Activated CD8-positive, alpha-beta memory T cell treated with anti-CD3 and anti-CD28 coated beads, Interleukin-2, amount 10 ng/mL, durations not matched to agents 7 days and 5 days (primary cell): ENCODE measurements around the gene DOCK10. TPM values are rescaled to one million over a fixed set of nuclear protein-coding genes. Genes with fewer than 3 reads are reported as not detected.

Experiments
- ATAC-seq: fragments of 150-1000 bp; cut with Tn5 transposase; one replicate; pipeline ENCODE4 v1.10.0; 2021; ENCODE audit warnings: moderate library complexity
- CTCF ChIA-PET: fragments of 350-600 bp; sonication (Branson Sonifier 250); formaldehyde crosslinking; loops from one replicate; lab custom pipeline; 2021; ENCODE audit warnings: antibody characterized with exemption; lab: Charles Lee
- DNase-seq: peaks from one replicate; pipeline ENCODE4 v3.0.0-alpha.2; 2020
- H3K27ac Mint-ChIP-seq: one replicate; pipeline ENCODE4 v1.8.0; 2021; ENCODE audit warnings: mild to moderate bottlenecking, mixed read lengths
- H3K27me3 Mint-ChIP-seq: one replicate; pipeline ENCODE4 v1.8.0; 2021; ENCODE audit warnings: mixed read lengths
- H3K36me3 Mint-ChIP-seq: one replicate; pipeline ENCODE4 v1.8.0; 2021; ENCODE audit warnings: mild to moderate bottlenecking, mixed read lengths
- H3K4me1 Mint-ChIP-seq: one replicate; pipeline ENCODE4 v1.8.0; 2021; ENCODE audit warnings: mixed read lengths
- H3K4me3 Mint-ChIP-seq: one replicate; pipeline ENCODE4 v1.8.0; 2021; ENCODE audit warnings: mild to moderate bottlenecking, moderate library complexity, mixed read lengths
- H3K9me3 Mint-ChIP-seq: one replicate; pipeline ENCODE4 v1.8.0; 2022; ENCODE audit warnings: low read depth, mixed read lengths
- total RNA-seq, 2 experiments: library from RNA; stranded (reverse); gene quantifications; one replicate each; pipeline ENCODE4 v1.2.3, GENCODE V29; 2021

DOCK10 gene
- total RNA-seq, 2 experiments from 2014 or later = 251 to 271 TPM

DNA sequence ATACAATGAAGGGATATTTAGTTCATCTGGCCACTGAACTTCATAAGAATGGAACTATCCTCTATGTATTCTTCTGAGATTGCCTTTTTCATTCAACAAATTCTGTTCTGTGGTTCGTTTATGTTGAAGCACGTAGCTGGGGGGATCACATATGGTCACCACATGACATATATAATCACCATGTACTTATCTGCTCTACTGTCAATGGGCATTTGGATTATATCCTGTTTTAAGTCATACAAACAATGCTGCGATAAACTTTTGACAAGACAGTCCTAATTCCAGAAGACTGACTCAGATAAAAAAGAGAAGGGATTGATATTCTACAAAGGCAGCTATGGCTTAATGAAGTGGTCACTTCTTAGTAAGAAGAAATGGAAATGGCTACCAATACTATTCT is 210.1 kb downstream of the DOCK10 start:
- CTCF ChIA-PET = interaction anchor here (1.6 kb wide), 1 partner anchor 11 kb away, joined by 4 read pairs; no protein-coding TSS in a partner anchor
- Mint-ChIP-seq H3K4me1 (no peaks in the 10 kb centered on the region), H3K4me3 (no peak overlapping the region), H3K36me3 (peaks cover 78% of the 10 kb centered on the region), H3K27me3 (no peaks in the 10 kb centered on the region), H3K27ac (no peak overlapping the region), H3K9me3 (no peaks in the 10 kb centered on the region)
- ATAC-seq (no peak), DNase-seq (no peak)

DNA sequence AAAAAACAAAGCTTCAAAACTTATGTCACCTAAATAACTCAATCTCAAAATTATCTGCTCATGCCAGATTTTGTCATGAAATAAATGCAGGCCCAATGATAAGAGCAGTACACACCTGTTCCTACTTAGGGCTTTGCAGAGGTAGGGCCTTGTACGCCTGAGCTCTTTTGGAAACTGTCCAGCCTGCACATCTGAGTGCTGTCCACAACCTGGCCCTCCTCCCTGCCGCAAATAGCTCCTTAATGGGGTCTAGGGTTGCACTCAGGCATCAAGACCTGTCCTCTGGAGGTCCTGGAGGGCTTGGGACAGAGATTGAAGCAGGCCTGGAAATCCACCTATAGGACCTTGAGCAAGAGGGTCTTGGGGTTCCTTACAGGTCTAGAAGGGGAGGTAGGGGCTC is 210.7 kb downstream of the DOCK10 start:
- CTCF ChIA-PET = interaction anchor here (1.6 kb wide), 1 partner anchor 11 kb away, joined by 4 read pairs; no protein-coding TSS in a partner anchor
- Mint-ChIP-seq H3K4me3 (no peak overlapping the region), H3K27ac (no peak overlapping the region), H3K36me3 (peaks cover 78% of the 10 kb centered on the region), H3K27me3 (no peaks in the 10 kb centered on the region), H3K9me3 (no peaks in the 10 kb centered on the region), H3K4me1 (no peaks in the 10 kb centered on the region)
- ATAC-seq (no peak), DNase-seq (no peak)

DNA sequence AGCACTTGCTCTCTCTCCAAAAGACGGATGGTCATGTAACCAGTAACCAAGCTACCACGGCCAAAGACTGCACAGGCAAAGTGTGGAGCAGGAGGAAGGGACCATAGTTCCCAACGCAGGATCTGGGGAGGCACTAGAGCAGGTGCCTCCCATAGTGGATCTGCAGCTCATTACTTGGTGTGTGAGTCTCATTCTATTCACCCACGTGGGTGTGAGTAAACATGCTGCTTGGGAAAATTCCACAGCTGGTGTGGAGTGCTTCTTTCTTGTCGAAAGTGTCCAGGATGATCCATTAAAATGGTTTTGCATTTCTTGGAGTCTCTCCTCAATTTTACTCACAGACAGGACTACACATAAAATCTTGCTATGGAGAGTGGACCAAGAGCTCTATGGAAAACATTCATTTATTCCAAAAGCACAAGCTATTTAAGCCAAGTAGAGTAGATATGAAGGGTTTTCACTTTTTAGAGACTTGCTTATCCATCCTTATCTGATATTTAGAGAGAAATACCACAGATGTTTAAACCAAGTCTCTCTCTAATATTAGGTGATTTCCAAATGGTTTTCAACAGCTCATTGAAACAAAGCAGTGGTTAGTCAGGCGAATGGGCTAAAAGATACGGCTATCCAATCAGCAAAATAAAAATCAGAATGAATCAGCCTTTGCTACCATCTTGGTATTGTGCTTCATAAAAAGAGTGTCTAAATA is 221.8 kb downstream of the DOCK10 start:
- H3K27ac Mint-ChIP-seq = no peak overlapping the region
- no peak overlapping the region for H3K4me3 Mint-ChIP-seq
- no peaks in the 10 kb centered on the region for H3K4me1 Mint-ChIP-seq
- no peaks in the 10 kb centered on the region for H3K9me3 Mint-ChIP-seq
- no peaks in the 10 kb centered on the region for H3K27me3 Mint-ChIP-seq
- H3K36me3 Mint-ChIP-seq = peaks cover 79% of the 10 kb centered on the region
- CTCF ChIA-PET = interaction anchor here (0.6 to 1.5 kb wide), 2 partner anchors 11 to 181 kb away, joined by 3 to 4 read pairs; no protein-coding TSS in a partner anchor
- ATAC-seq (no peak), DNase-seq (no peak)

DNA sequence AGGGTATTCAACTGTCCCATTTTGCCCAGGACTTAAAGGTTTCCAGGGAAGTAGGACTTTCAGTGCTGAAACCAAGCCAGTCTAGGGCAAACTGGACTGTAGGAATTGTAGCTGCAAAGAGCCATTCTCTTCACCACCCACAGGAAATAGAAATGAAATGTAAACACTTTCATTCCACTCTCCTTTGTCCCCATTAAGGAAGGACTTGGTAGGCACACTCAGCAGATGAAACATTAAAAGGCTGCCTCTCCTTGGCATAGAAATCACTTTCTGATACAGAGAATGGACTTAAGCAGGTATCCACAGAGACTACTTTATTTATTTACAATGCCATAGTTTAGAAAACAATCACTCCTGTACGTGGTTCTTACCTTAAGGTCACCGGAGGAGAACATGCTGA is 223.2 kb downstream of the DOCK10 start:
- ATAC-seq = no peak
- CTCF ChIA-PET = no interaction called here
- Mint-ChIP-seq H3K9me3 (no peaks in the 10 kb centered on the region), H3K4me1 (no peaks in the 10 kb centered on the region), H3K27me3 (no peaks in the 10 kb centered on the region), H3K27ac (no peak overlapping the region), H3K4me3 (no peak overlapping the region), H3K36me3 (peaks cover 81% of the 10 kb centered on the region)
- no peak for DNase-seq

DNA sequence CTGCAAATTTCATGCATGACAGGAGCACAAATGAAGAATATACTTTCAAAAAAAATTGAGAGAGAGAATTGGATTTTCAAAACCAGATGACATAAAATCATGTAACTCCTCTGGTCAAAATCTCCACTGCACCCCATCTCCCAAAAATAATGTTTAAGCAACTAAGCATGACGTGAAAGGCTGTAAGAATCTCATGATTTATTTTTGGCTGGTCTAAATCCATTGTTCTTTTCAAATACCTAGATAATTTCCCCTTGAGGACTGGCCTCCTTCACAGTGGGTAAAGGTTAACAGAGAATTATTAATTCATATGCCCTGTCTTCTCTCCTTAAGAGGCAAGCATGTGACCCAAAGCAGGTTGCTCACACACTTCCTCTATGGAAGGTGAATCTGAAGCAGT is 224.6 kb downstream of the DOCK10 start:
- Mint-ChIP-seq H3K27ac (no peak overlapping the region), H3K36me3 (peaks cover 83% of the 10 kb centered on the region), H3K4me1 (no peaks in the 10 kb centered on the region), H3K27me3 (no peaks in the 10 kb centered on the region), H3K4me3 (no peak overlapping the region), H3K9me3 (no peaks in the 10 kb centered on the region)
- DNase-seq (no peak), ATAC-seq (no peak)
- CTCF ChIA-PET = no interaction called here

DNA sequence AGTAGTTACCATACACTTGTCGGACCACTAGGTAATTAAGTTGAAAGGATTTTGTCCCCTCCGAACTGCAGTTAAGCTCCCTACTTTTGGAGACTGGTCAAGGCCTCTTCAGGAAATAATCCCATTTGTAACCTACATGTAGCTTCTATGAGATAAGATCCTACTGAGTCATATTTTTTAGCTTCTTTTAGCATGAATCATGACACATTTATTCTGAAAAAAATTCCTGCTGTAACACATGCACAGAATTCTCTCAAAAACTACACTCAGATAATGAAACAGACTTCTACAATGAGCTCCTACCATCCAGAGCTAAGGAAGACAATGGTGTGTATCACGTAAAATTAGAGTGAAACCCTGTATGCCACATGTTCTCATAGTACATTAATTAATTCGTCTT is 225.5 kb downstream of the DOCK10 start:
- Mint-ChIP-seq H3K9me3 (no peaks in the 10 kb centered on the region), H3K4me1 (no peaks in the 10 kb centered on the region), H3K27me3 (no peaks in the 10 kb centered on the region), H3K4me3 (no peak overlapping the region), H3K27ac (no peak overlapping the region), H3K36me3 (peaks cover 80% of the 10 kb centered on the region)
- no peak for ATAC-seq
- CTCF ChIA-PET = no interaction called here
- no peak for DNase-seq

DNA sequence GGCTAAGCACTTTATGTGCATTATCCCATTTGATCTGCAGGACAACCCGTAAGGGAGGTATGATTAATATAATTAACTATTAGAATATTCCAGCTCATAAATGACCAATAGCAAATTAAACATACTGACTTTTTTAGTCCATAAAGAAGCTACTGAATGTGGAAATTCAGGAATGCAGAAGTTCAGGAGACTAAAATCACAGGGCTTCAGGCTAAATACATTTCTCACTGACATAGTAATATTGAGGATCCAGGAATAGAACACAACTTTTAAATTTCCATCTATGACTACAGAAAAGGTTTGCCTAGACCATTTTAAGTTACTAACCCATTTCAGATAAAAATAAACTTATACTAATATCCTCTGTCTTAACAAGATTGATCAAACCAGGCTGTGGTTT is 228.7 kb downstream of the DOCK10 start:
- DNase-seq = no peak
- Mint-ChIP-seq H3K27ac (no peak overlapping the region), H3K4me1 (no peaks in the 10 kb centered on the region), H3K9me3 (no peaks in the 10 kb centered on the region), H3K36me3 (peaks cover 68% of the 10 kb centered on the region), H3K4me3 (no peak overlapping the region), H3K27me3 (no peaks in the 10 kb centered on the region)
- CTCF ChIA-PET = interaction anchor here (1.2 kb wide), 1 partner anchor 32 kb away, joined by 3 read pairs; no protein-coding TSS in a partner anchor
- no peak for ATAC-seq

DNA sequence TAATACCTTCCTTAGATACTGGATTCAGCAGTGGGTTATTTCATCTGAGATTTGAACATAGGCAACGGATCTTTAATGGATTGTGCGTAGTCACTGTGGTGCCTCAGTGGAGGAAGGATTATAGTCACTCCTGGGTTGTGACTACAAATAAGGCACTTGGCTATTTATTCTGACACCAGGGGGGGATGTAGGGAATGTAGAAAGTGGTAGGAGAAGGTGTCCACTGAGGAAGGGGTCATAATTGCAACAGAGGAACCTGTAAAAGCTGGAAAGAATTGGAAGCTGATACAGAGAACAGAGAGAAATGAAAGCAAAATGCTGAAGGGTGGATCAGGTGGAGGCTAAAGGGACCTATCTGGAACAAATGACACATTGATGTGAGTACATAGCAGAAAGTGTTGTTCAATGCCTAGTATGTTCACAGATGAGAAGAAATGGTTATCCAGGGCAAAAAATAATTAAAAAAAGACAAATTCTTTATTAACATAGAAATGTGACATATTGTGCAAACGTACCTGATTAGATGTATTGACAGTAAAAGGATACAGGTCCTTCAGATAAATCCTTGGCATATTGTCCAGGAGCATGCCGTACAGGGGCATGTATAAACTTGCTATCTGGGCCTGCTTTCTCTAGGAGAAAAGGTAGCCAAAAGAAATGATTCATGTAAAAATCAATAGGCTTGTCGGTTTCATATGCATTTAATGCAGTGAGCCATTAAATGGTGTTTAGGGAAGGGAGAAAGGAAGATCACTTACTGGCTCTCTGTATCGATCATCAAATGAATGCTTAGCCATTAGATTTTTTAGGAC is 234.9 kb downstream of the DOCK10 start:
- DNase-seq = no peak
- CTCF ChIA-PET = no interaction called here
- Mint-ChIP-seq H3K27me3 (no peaks in the 10 kb centered on the region), H3K4me3 (no peak overlapping the region), H3K27ac (peak overlapping the region; percentile 16), H3K4me1 (no peaks in the 10 kb centered on the region), H3K36me3 (peaks cover 59% of the 10 kb centered on the region), H3K9me3 (no peaks in the 10 kb centered on the region)
- ATAC-seq = no peak

DNA sequence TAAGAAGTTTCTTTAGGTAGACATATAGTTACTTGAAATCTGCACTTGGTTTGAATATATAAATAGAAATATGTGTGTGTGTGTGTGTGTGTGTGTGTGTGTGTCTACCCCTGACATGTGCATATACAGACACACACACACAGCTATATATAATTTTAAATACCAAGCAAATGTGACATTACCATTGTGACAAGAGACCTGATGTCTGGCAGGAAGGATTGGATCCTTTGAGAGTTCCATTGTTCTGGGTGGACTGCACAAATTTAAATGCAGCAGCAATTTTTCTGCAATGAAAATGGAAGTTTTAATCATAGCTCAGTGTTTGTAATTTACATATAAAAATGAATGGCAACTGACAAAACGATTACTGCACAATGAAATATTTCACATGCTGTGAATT is 238.3 kb downstream of the DOCK10 start:
- Mint-ChIP-seq H3K27me3 (no peaks in the 10 kb centered on the region), H3K4me1 (no peaks in the 10 kb centered on the region), H3K4me3 (no peak overlapping the region), H3K27ac (no peak overlapping the region), H3K9me3 (no peaks in the 10 kb centered on the region), H3K36me3 (peaks cover 66% of the 10 kb centered on the region)
- ATAC-seq (no peak), DNase-seq (no peak)
- CTCF ChIA-PET = no interaction called here

DNA sequence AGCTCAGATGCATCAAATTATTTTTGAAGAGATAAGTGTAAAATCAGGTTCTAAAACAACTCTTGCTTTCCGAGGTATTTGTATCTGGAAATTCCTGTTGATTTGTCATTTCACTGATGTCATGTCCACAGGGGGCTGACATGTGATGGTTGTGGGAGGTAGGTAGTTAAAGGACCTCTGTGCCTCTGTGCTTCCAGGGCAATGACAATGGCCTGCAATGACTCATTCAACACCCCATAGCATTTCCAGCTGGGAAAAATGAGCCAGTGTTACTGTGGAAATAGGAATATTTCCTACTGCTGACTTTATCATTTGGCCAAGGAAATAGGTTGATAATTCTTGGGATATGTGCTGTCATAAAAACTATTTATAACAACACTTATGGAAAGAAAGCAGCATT is 239.9 kb downstream of the DOCK10 start:
- Mint-ChIP-seq H3K36me3 (peaks cover 71% of the 10 kb centered on the region), H3K27ac (no peak overlapping the region), H3K4me1 (no peaks in the 10 kb centered on the region)

DNA sequence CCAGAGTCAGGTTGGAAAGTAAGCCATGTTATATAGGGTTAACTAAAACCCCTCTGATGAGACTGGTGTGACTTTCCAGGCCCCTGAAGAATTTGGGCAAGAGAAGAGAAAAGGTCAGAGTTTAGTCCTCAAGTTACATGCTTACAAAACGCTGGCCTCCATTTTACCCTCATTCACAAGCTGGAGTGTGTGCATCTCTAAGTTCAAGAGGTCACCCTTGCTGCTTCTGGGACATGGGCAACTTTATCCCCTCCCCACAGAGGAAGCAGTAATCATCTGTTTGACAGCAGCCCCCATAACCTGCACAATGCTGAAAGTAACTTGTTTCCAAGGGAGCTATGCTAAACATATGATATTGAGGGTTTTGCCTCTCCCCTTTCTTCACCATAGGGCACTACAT is 240.9 kb downstream of the DOCK10 start:
- DNase-seq (no peak), ATAC-seq (no peak)
- Mint-ChIP-seq H3K27me3 (no peaks in the 10 kb centered on the region), H3K4me1 (no peaks in the 10 kb centered on the region), H3K4me3 (no peak overlapping the region), H3K36me3 (peaks cover 75% of the 10 kb centered on the region), H3K9me3 (no peaks in the 10 kb centered on the region), H3K27ac (no peak overlapping the region)
- CTCF ChIA-PET = no interaction called here

More for the DNA sequence above, 239.9 kb downstream of the DOCK10 start:
- DNase-seq (no peak), ATAC-seq (no peak)
- CTCF ChIA-PET = no interaction called here
- no peaks in the 10 kb centered on the region for H3K27me3 Mint-ChIP-seq
- H3K4me3 Mint-ChIP-seq = no peak overlapping the region
- H3K9me3 Mint-ChIP-seq = no peaks in the 10 kb centered on the region

DNA sequence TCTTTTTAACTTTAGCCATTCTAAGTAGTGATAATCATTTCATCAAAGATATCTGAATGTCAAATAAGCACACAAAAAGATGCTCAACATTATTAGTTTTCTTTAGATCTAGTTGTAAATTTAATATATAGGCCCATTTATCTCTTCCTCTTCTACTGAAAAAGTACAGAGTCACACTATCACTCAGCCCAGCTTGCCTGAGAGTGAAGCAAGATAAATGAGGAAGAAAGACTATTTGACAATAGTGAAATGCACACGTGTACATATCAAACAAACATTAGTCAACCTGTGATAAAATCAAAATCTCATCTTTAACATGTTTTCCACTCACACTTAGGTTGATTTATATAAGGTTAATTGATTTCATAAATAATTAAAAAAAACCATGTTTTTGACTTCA is 242.6 kb downstream of the DOCK10 start:
- Mint-ChIP-seq H3K9me3 (no peaks in the 10 kb centered on the region), H3K4me1 (no peaks in the 10 kb centered on the region), H3K27me3 (no peaks in the 10 kb centered on the region), H3K27ac (no peak overlapping the region), H3K4me3 (no peak overlapping the region), H3K36me3 (peaks cover 77% of the 10 kb centered on the region)
- DNase-seq (no peak), ATAC-seq (no peak)
- CTCF ChIA-PET = no interaction called here

DNA sequence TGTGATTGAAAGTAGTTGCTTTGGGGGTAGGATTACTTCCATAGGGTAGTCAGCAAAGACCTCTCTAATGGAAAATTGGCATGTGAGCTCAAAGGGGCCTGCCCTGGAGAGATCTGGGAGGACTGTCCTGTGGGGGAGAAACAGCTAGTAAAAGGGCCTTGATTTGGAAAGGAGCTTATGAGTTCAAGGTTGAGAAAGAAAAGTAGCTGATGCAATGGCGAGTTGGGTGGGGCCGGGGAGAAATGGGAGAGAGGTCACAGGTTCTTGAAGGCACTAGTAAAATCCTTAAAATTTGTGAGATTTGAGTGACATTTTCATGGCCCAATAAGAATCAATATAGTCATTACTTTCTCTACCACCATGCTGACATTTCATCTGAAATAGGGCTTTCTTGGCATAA is 244.1 kb downstream of the DOCK10 start:
- CTCF ChIA-PET = interaction anchor here (1.7 kb wide), 1 partner anchor 10 kb away, joined by 5 read pairs; no protein-coding TSS in a partner anchor
- DNase-seq = no peak
- Mint-ChIP-seq H3K9me3 (no peaks in the 10 kb centered on the region), H3K4me1 (no peaks in the 10 kb centered on the region), H3K36me3 (peaks cover 80% of the 10 kb centered on the region), H3K27ac (peak overlapping the region; percentile 17), H3K27me3 (no peaks in the 10 kb centered on the region), H3K4me3 (no peak overlapping the region)
- ATAC-seq = no peak
